GM23338 (cell line): ENCODE measurements around the gene TPST2. TPM values are rescaled to one million over a fixed set of nuclear protein-coding genes. Genes with fewer than 3 reads are reported as not detected.

ENCODE experiments used
- ATAC-seq: fragments of 200-7000 bp; cut with Tn5 transposase; 3 replicates; pipeline ENCODE4 v1.9.1; 2020
- DNase-seq: peaks from one replicate; pipeline ENCODE4 v3.0.0-alpha.2; 2015; ENCODE audit warnings: low spot score
- H2AFZ ChIP-seq: fragments of 200-600 bp; sonication (generic); 2 replicates; pipeline ENCODE4 v1.8.0; 2016; ENCODE audit warnings: antibody characterized with exemption, mild to moderate bottlenecking, moderate library complexity
- H3F3A ChIP-seq: fragments of 200-600 bp; sonication (generic); replicated peaks from 2 replicates; pipeline ENCODE4 v1.8.0; 2017; ENCODE audit warnings: antibody characterized with exemption, mixed run types, low read depth
- H3K27ac ChIP-seq: fragments of 200-600 bp; sonication (generic); 2 replicates; pipeline ENCODE4 v1.6.1; 2016; ENCODE audit warnings: low read depth
- H3K27me3 ChIP-seq: fragments of 200-600 bp; sonication (generic); 2 replicates; pipeline ENCODE4 v1.8.0; 2016; ENCODE audit warnings: mild to moderate bottlenecking, mixed run types, moderate library complexity; ENCODE audit not compliant: insufficient read depth
- H3K36me3 ChIP-seq: fragments of 200-600 bp; sonication (generic); 2 replicates; pipeline ENCODE4 v1.8.0; 2016; ENCODE audit warnings: mild to moderate bottlenecking; ENCODE audit not compliant: insufficient read depth
- H3K4me1 ChIP-seq: fragments of 200-600 bp; sonication (generic); 2 replicates; pipeline ENCODE4 v1.8.0; 2016; ENCODE audit warnings: mild to moderate bottlenecking, moderate library complexity; ENCODE audit not compliant: insufficient read depth
- H3K4me2 ChIP-seq: fragments of 200-600 bp; sonication (generic); 2 replicates; pipeline ENCODE4 v1.7.1; 2017; ENCODE audit warnings: mixed run types
- H3K4me3 ChIP-seq: fragments of 200-600 bp; sonication (generic); 2 replicates; pipeline ENCODE4 v1.6.1; 2016; ENCODE audit warnings: mixed run types
- H3K79me2 ChIP-seq: fragments of 200-600 bp; sonication (generic); replicated peaks from 2 replicates; pipeline ENCODE4 v1.8.0; 2017; ENCODE audit warnings: mild to moderate bottlenecking; ENCODE audit not compliant: insufficient read depth
- H3K9me2 ChIP-seq: fragments of 200-600 bp; sonication (generic); 2 replicates; pipeline ENCODE4 v1.8.0; 2017; ENCODE audit not compliant: insufficient read depth
- H4K20me1 ChIP-seq: fragments of 200-600 bp; sonication (generic); replicated peaks from 2 replicates; pipeline ENCODE4 v1.8.0; 2017; ENCODE audit warnings: mild to moderate bottlenecking; ENCODE audit not compliant: insufficient read depth
- H3K27ac Mint-ChIP-seq: 2 replicates; pipeline ENCODE4 v1.8.0; 2020; ENCODE audit warnings: inconsistent platforms, mild to moderate bottlenecking, moderate library complexity, mixed read lengths
- H3K27me3 Mint-ChIP-seq: 3 replicates; pipeline ENCODE4 v1.8.0; 2022; ENCODE audit warnings: low read depth, mild to moderate bottlenecking, moderate library complexity, mixed read lengths, inconsistent platforms; ENCODE audit not compliant: insufficient read depth, poor library complexity
- H3K36me3 Mint-ChIP-seq: 3 replicates; pipeline ENCODE4 v1.8.0; 2021; ENCODE audit warnings: low read depth, mild to moderate bottlenecking, inconsistent platforms, moderate library complexity, mixed read lengths
- H3K4me1 Mint-ChIP-seq: 3 replicates; pipeline ENCODE4 v1.8.0; 2020; ENCODE audit warnings: mild to moderate bottlenecking, inconsistent platforms, mixed read lengths
- H3K4me3 Mint-ChIP-seq: 3 replicates; pipeline ENCODE4 v1.8.0; 2021; ENCODE audit warnings: moderate library complexity, mild to moderate bottlenecking, inconsistent platforms, mixed read lengths
- H3K9me3 Mint-ChIP-seq: 3 replicates; pipeline ENCODE4 v1.8.0; 2020; ENCODE audit warnings: moderate library complexity, mild to moderate bottlenecking, inconsistent platforms, mixed read lengths
- CREB1 ChIP-seq: fragments of 250-450 bp; sonication (Bioruptor Pico); IDR thresholded peaks from 2 replicates; pipeline ENCODE4 v1.5.0; 2020; ENCODE audit warnings: low read depth, mild to moderate bottlenecking, moderate library complexity
- ETS1 ChIP-seq: IDR thresholded peaks from 2 replicates; pipeline ENCODE4 v1.6.1; 2016; ENCODE audit warnings: antibody characterized with exemption
- EZH2 ChIP-seq: fragments of 200-600 bp; sonication (generic); IDR thresholded peaks from one replicate; pipeline ENCODE4 v1.8.0; 2017; ENCODE audit warnings: antibody characterized with exemption, mild to moderate bottlenecking, low read depth; ENCODE audit not compliant: unreplicated experiment
- EZH2phosphoT487 ChIP-seq: fragments of 200-600 bp; sonication (generic); IDR thresholded peaks from one replicate; pipeline ENCODE4 v1.8.1; 2018; ENCODE audit warnings: antibody characterized with exemption; ENCODE audit not compliant: unreplicated experiment
- JUNB ChIP-seq: IDR thresholded peaks from one replicate; pipeline ENCODE4 v1.6.1; 2016; ENCODE audit warnings: antibody characterized with exemption; ENCODE audit not compliant: unreplicated experiment
- NANOG ChIP-seq: IDR thresholded peaks from 2 replicates; pipeline ENCODE4 v1.6.1; 2016; ENCODE audit warnings: antibody characterized with exemption, borderline replicate concordance
- POLR2AphosphoS5 ChIP-seq: IDR thresholded peaks from 2 replicates; pipeline ENCODE4 v1.6.1; 2016; ENCODE audit warnings: antibody characterized with exemption, low read depth
- STAT1 ChIP-seq: IDR thresholded peaks from one replicate; pipeline ENCODE4 v1.6.1; 2016; ENCODE audit warnings: antibody characterized with exemption; ENCODE audit not compliant: unreplicated experiment
- ZNF114 ChIP-seq: fragments of 250-450 bp; sonication (Bioruptor Pico); IDR thresholded peaks from 2 replicates; pipeline ENCODE4 v1.5.0; 2020; ENCODE audit warnings: mild to moderate bottlenecking, moderate library complexity
- ZNF331 ChIP-seq: fragments of 250-450 bp; sonication (Bioruptor Pico); IDR thresholded peaks from 2 replicates; pipeline ENCODE4 v1.5.0; 2020; ENCODE audit warnings: low read depth, mild to moderate bottlenecking, moderate library complexity
- ZNF462 ChIP-seq: fragments of 250-450 bp; sonication (Bioruptor Pico); IDR thresholded peaks from 2 replicates; pipeline ENCODE4 v1.5.0; 2020; ENCODE audit warnings: mild to moderate bottlenecking, moderate library complexity
- polyA plus RNA-seq: library from polyadenylated mRNA; unstranded; fragments of >200 nt; fragmentation: Nextera tagmentation; extraction: Ambion mirVana; gene quantifications from 2 replicates; pipeline ENCODE4 v1.2.1, GENCODE V29; 2016
- total RNA-seq: library from RNA; depleted of rRNA; stranded (reverse); fragments of >200 nt; shearing (Covaris generic); gene quantifications from 2 replicates; pipeline ENCODE4 v1.2.3, GENCODE V29; 2014
- TF ChIP-seq, protein P1 (sequence below): IDR thresholded peaks from one replicate; pipeline ENCODE4 v1.6.1; 2018; ENCODE audit warnings: antibody characterized with exemption; ENCODE audit not compliant: unreplicated experiment
- TF ChIP-seq, protein P2 (sequence below), 2 experiments: fragments of 200-600 bp in 1 of 2; sonication (generic) in 1 of 2; conservative IDR thresholded peaks; 2 replicates each; pipeline versions ENCODE4 v1.5.1 to v1.6.1; 2016 to 2017; ENCODE audit warnings: antibody characterized with exemption in 2 of 2, low read depth in 2 of 2, mild to moderate bottlenecking in 2 of 2, moderate library complexity in 1 of 2

The TPST2 gene
- total and polyA plus RNA-seq, 2 experiments from 2014 or later: 37.9 to 127 TPM

DNA sequence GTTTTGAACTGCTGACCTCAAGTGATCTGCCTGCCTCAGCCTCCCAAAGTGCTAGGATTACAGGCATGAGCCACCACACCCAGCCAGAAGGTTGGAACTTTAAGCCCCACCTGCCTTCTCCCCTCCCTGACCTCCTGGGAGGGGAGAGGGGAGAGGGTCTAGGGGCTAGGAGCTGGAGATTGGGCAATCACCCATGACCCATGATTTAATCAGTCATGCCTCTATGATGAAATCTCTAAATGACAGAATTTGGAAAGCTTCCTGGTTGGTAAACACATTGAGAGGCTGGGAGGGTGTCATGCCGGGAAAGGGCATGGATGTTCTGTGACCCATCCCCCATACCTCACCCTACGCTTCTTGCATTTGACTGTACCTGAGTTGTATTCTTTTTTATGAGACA lies 60.6 kb downstream of the TPST2 start:
- Mint-ChIP-seq H3K4me1 (no peaks in the 10 kb centered on the region), H3K36me3 (peaks cover 75% of the 10 kb centered on the region), H3K27ac (no peak overlapping the region; the same call in 1 of the 2 replicates), H3K4me3 (no peak overlapping the region), H3K9me3 (no peaks in the 10 kb centered on the region), H3K27me3 (no peaks in the 10 kb centered on the region)
- H2AFZ ChIP-seq: no peak overlapping the region
- no peaks in the 10 kb centered on the region for H3K4me1 ChIP-seq
- H4K20me1 ChIP-seq: no peaks in the 10 kb centered on the region; the same call in none of the 2 replicates
- no peak overlapping the region for H3K4me3 ChIP-seq
- H3K27me3 ChIP-seq: no peaks in the 10 kb centered on the region
- peaks cover 27% of the 10 kb centered on the region for H3F3A ChIP-seq
- no peaks in the 10 kb centered on the region for H3K9me2 ChIP-seq
- H3K36me3 ChIP-seq: peaks cover 53% of the 10 kb centered on the region
- H3K27ac ChIP-seq: no peak overlapping the region
- no peak overlapping the region for H3K4me2 ChIP-seq
- H3K79me2 ChIP-seq: no peaks in the 10 kb centered on the region
- no peak for TF ChIP-seq ZNF114
- TF ChIP-seq ZNF462 (CRISPR knock-in tag): no peak
- TF ChIP-seq POLR2AphosphoS5: no peak
- TF ChIP-seq NANOG: no peak
- TF ChIP-seq ZNF331 (CRISPR knock-in tag): no peak
- TF ChIP-seq, protein P1, sequence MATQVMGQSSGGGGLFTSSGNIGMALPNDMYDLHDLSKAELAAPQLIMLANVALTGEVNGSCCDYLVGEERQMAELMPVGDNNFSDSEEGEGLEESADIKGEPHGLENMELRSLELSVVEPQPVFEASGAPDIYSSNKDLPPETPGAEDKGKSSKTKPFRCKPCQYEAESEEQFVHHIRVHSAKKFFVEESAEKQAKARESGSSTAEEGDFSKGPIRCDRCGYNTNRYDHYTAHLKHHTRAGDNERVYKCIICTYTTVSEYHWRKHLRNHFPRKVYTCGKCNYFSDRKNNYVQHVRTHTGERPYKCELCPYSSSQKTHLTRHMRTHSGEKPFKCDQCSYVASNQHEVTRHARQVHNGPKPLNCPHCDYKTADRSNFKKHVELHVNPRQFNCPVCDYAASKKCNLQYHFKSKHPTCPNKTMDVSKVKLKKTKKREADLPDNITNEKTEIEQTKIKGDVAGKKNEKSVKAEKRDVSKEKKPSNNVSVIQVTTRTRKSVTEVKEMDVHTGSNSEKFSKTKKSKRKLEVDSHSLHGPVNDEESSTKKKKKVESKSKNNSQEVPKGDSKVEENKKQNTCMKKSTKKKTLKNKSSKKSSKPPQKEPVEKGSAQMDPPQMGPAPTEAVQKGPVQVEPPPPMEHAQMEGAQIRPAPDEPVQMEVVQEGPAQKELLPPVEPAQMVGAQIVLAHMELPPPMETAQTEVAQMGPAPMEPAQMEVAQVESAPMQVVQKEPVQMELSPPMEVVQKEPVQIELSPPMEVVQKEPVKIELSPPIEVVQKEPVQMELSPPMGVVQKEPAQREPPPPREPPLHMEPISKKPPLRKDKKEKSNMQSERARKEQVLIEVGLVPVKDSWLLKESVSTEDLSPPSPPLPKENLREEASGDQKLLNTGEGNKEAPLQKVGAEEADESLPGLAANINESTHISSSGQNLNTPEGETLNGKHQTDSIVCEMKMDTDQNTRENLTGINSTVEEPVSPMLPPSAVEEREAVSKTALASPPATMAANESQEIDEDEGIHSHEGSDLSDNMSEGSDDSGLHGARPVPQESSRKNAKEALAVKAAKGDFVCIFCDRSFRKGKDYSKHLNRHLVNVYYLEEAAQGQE: no peak
- TF ChIP-seq, protein P2, sequence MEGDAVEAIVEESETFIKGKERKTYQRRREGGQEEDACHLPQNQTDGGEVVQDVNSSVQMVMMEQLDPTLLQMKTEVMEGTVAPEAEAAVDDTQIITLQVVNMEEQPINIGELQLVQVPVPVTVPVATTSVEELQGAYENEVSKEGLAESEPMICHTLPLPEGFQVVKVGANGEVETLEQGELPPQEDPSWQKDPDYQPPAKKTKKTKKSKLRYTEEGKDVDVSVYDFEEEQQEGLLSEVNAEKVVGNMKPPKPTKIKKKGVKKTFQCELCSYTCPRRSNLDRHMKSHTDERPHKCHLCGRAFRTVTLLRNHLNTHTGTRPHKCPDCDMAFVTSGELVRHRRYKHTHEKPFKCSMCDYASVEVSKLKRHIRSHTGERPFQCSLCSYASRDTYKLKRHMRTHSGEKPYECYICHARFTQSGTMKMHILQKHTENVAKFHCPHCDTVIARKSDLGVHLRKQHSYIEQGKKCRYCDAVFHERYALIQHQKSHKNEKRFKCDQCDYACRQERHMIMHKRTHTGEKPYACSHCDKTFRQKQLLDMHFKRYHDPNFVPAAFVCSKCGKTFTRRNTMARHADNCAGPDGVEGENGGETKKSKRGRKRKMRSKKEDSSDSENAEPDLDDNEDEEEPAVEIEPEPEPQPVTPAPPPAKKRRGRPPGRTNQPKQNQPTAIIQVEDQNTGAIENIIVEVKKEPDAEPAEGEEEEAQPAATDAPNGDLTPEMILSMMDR (conservative IDR thresholded peaks at IDR 0.05; ENCODE audit: low read depth in 2 of 2): no peak
- TF ChIP-seq JUNB: no peak
- TF ChIP-seq EZH2: no peak
- no peak for TF ChIP-seq STAT1
- no peak for TF ChIP-seq ETS1
- no peak for TF ChIP-seq EZH2phosphoT487
- TF ChIP-seq CREB1 (CRISPR knock-in tag): no peak
- no peak for DNase-seq
- no peak for ATAC-seq
